HEK293 (cell line): Measurements from ENCODE around the gene COL15A1.

Experiments used
- PBX3 ChIP-seq: sonication (generic); formaldehyde crosslinking; IDR thresholded peaks from 2 replicates; pipeline ENCODE4 v1.8.1; 2022; ENCODE audit warnings: mild to moderate bottlenecking, moderate library complexity, missing genetic modification reagents
- ZFP3 ChIP-seq: fragments of 450-650 bp; formaldehyde crosslinking; IDR thresholded peaks from 2 replicates; pipeline ENCODE4 v1.5.1; 2016; ENCODE audit warnings: low read depth, missing biosample characterization, missing genetic modification characterization
- ZIC2 ChIP-seq: fragments of 450-650 bp; formaldehyde crosslinking; IDR thresholded peaks from 2 replicates; pipeline ENCODE4 v1.5.1; 2016; ENCODE audit warnings: missing biosample characterization, missing genetic modification characterization
- ZNF138 ChIP-seq: fragments of 450-650 bp; formaldehyde crosslinking; IDR thresholded peaks from 2 replicates; pipeline ENCODE4 v1.5.1; 2016; ENCODE audit warnings: missing biosample characterization, missing genetic modification characterization, borderline replicate concordance
- ZNF184 ChIP-seq: fragments of 450-650 bp; IDR thresholded peaks from 2 replicates; pipeline ENCODE4 v1.5.1; 2018; ENCODE audit warnings: missing biosample characterization, mild to moderate bottlenecking, missing genetic modification characterization
- ZNF324 ChIP-seq: fragments of 450-650 bp; formaldehyde crosslinking; IDR thresholded peaks from 2 replicates; pipeline ENCODE4 v1.5.1; 2016; ENCODE audit warnings: missing biosample characterization, missing genetic modification characterization
- ZNF76 ChIP-seq: fragments of 450-650 bp; formaldehyde crosslinking; IDR thresholded peaks from 2 replicates; pipeline ENCODE4; 2016; ENCODE audit warnings: low read depth, missing biosample characterization, missing genetic modification characterization, borderline replicate concordance
- TF ChIP-seq, protein P1 (sequence below): fragments of 450-650 bp; formaldehyde crosslinking; IDR thresholded peaks from 2 replicates; pipeline ENCODE4 v1.5.1; 2016; ENCODE audit warnings: missing biosample characterization, missing genetic modification characterization
- TF ChIP-seq, protein P2 (sequence below): fragments of 450-650 bp; formaldehyde crosslinking; IDR thresholded peaks from 2 replicates; pipeline ENCODE4 v1.5.1; 2016; ENCODE audit warnings: missing biosample characterization, missing genetic modification characterization

DNA sequence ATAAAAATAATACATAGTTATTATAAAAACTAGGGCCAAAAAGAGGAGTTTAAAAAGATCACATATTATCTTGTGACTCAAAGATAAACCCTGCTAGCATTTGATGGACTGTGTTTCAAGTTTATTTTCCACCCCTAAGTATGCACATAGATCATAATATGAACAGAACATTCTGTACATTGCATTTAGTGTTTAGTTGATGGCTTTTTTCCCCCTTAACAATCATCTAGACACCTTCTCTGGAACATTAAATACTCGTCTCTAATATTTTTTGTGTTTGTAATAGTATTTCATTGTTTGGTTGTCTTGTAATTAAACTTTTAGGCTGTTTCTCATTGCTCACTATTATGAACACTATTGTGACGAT lies 10.5 kb downstream of the COL15A1 start:
- TF ChIP-seq, protein P1, sequence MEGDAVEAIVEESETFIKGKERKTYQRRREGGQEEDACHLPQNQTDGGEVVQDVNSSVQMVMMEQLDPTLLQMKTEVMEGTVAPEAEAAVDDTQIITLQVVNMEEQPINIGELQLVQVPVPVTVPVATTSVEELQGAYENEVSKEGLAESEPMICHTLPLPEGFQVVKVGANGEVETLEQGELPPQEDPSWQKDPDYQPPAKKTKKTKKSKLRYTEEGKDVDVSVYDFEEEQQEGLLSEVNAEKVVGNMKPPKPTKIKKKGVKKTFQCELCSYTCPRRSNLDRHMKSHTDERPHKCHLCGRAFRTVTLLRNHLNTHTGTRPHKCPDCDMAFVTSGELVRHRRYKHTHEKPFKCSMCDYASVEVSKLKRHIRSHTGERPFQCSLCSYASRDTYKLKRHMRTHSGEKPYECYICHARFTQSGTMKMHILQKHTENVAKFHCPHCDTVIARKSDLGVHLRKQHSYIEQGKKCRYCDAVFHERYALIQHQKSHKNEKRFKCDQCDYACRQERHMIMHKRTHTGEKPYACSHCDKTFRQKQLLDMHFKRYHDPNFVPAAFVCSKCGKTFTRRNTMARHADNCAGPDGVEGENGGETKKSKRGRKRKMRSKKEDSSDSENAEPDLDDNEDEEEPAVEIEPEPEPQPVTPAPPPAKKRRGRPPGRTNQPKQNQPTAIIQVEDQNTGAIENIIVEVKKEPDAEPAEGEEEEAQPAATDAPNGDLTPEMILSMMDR (tag by site-specific recombination): no peak
- TF ChIP-seq PBX3 (no peak), ZNF324 (tag by site-specific recombination) (no peak), ZNF184 (tag by site-specific recombination) (no peak), ZFP3 (no peak), ZIC2 (tag by site-specific recombination) (no peak), ZNF138 (tag by site-specific recombination) (no peak), ZNF76 (tag by site-specific recombination) (no peak)
- TF ChIP-seq, protein P2, sequence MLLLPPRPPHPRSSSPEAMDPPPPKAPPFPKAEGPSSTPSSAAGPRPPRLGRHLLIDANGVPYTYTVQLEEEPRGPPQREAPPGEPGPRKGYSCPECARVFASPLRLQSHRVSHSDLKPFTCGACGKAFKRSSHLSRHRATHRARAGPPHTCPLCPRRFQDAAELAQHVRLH: no peak
